Heart right ventricle (tissue), 16 donors: Measurements from ENCODE around the gene FHIT. TPM values are rescaled to one million over a fixed set of nuclear protein-coding genes. Genes with fewer than 3 reads are reported as not detected.

Experiments
- ATAC-seq, 8 donors: fragments of 200-7000 bp; cut with Tn5 transposase; one replicate each; pipeline ENCODE4 v1.9.1; 2020; ENCODE audit warnings: mild to moderate bottlenecking in 8 of 8, moderate library complexity in 8 of 8, moderate number of reproducible peaks in 1 of 8
- DNase-seq, 2 donors: peaks; one replicate each; pipeline ENCODE4 v3.0.0-alpha.2; 2020
- H3K27ac ChIP-seq, 10 donors: fragments of 200-600 bp; sonication (generic) in 2 of 10; one replicate each; pipeline versions ENCODE4 v1.5.0 to v1.8.0; 2020 to 2022; ENCODE audit warnings: mild to moderate bottlenecking in 3 of 10
- H3K27me3 ChIP-seq, 7 donors: fragments of 200-600 bp; one replicate each; pipeline ENCODE4 v1.8.0; 2021 to 2022; ENCODE audit warnings: mild to moderate bottlenecking in 2 of 7
- H3K36me3 ChIP-seq, 9 donors: fragments of 200-600 bp; sonication (generic) in 1 of 9; one replicate each; pipeline versions ENCODE4 v1.5.0 to v1.8.0; 2020 to 2022; ENCODE audit warnings: mild to moderate bottlenecking in 2 of 9
- H3K4me1 ChIP-seq, 9 donors: fragments of 200-600 bp; sonication (generic) in 1 of 9; one replicate each; pipeline versions ENCODE4 v1.5.0 to v1.8.0; 2020 to 2022; ENCODE audit warnings: mild to moderate bottlenecking in 4 of 9
- H3K4me3 ChIP-seq, 10 donors: fragments of 200-600 bp; sonication (generic) in 2 of 10; one replicate each; pipeline versions ENCODE4 v1.5.0 to v1.8.0; 2020 to 2022; ENCODE audit warnings: mild to moderate bottlenecking in 7 of 10, moderate library complexity in 2 of 10
- H3K9me3 ChIP-seq, 11 donors: fragments of 200-600 bp in 10 of 11; sonication (generic) in 2 of 11; one replicate each; pipeline versions ENCODE4 v1.5.0 to v1.8.0; 2013 to 2022; ENCODE audit warnings: mild to moderate bottlenecking in 2 of 11, control low read depth in 1 of 11, moderate library complexity in 1 of 11
- CTCF ChIP-seq, 9 donors: fragments of 200-600 bp; sonication (generic) in 2 of 9; IDR thresholded peaks; one replicate each; pipeline versions ENCODE4 v1.5.0 to v1.8.0; 2021 to 2022; ENCODE audit warnings: antibody characterized with exemption in 9 of 9, mild to moderate bottlenecking in 5 of 9, moderate library complexity in 1 of 9
- WGBS, 2 donors: extraction: QIAGEN DNeasy Blood & Tissue Kit; methylation state at CpG; one replicate each; pipeline ENCODE4 v1.1.7; 2013; ENCODE audit warnings: inconsistent platforms in 1 of 2; 5-methylcytosine and 5-hydroxymethylcytosine counted together
- intact Hi-C, 10 donors: fragments of 100-400 bp; cut with DNase I; formaldehyde crosslinking; loops; one replicate each; pipeline versions ENCODE4 v1.11.1 to v1.14.2; 2022
- polyA plus RNA-seq, 2 donors: library from polyadenylated mRNA; stranded (reverse); fragments of 200-250 nt; gene quantifications; one replicate each; pipeline ENCODE4 v1.2.3, GENCODE V29; 2013
- total RNA-seq, 10 donors: library from RNA; stranded (reverse); fragmentation: NEBNext Ultra II Directional in 3 of 10; extraction: Animal tissue kit (Norgen Biotek cat#: 25700) in 3 of 10; gene quantifications; one replicate each; pipeline versions ENCODE4 v1.2.1 to v1.2.4, GENCODE V29; 2021 to 2023
- donor health status: Arrhythmogenic right ventricular cardiomyopathy.
- donor health status: ischemic (EF 13 %, LVEDD 7.1; RV severe dilation, severe dysfunction).
- donor health status: healthy with polysubstance abuse.
- donor health status: DM: no; HTN: yes; CAD: no.
- donor health status: DM: no; HTN: no; CAD: no.
- donor health status: ischemic (EF 25% LVEDD 6.9; RV normal size, moderate dysfunction).
- donor health status: ischemic (EF 25% LVEDD 5.7; RV mildly dilated, moderate dysfunction).
- donor health status: healthy.
- donor health status: DM: yes; HTN: yes; CAD: no.
- donor health status: Ischemic cardiomyopathy.
- donor health status: ischemic (EF 35%, LVEDD 5.7; RV mildly dilated, moderate dysfunction).
- donor health status: nonischemic (EF 11% LVEDD 7.7; RV severe dilation, severe dysfunction).
- donor health status: DM: yes; HTN: yes; CAD: no.
- donor health status: PGD.
- donor health status: ischemic (EF 29% LVEDD 5.4; RV normal size, mild dysfunction).
- donor health status: nonischemic (EF 23%, LVEDD 6.1; RV moderate dilation, normal function).

The FHIT gene
- total and polyA plus RNA-seq, 12 donors = 4.7 to 25.5 (median 18.3) TPM

GRCh38 chr3:60703956-60704736 lies 547.1 kb downstream of the FHIT start:
- no peaks in the 10 kb centered on the region for H3K36me3 ChIP-seq
- intact Hi-C loops = no loop called here
- ATAC-seq = no peak
- no peak for TF ChIP-seq CTCF (IDR thresholded peaks at IDR 0.05)
- H3K9me3 ChIP-seq = peaks cover 0 to 14% (median 0%) of the 10 kb centered on the region in 11 donors
- H3K4me1 ChIP-seq = no peaks in the 10 kb centered on the region
- H3K4me3 ChIP-seq = no peak overlapping the region
- DNase-seq = no peak
- no peak overlapping the region for H3K27ac ChIP-seq
- WGBS, 2 donors = 72 to 82% methylated on average over 3 of the region's 3 CpGs
- no peaks in the 10 kb centered on the region for H3K27me3 ChIP-seq

- no peak for TF ChIP-seq CTCF (IDR thresholded peaks at IDR 0.05)
- Histone ChIP-seq H3K9me3 (peaks cover 0 to 14% (median 0%) of the 10 kb centered on the region in 11 donors), H3K27ac (no peak overlapping the region), H3K4me1 (peaks cover 0 to 4% (median 0%) of the 10 kb centered on the region in 9 donors), H3K36me3 (no peaks in the 10 kb centered on the region), H3K4me3 (no peak overlapping the region), H3K27me3 (no peaks in the 10 kb centered on the region)
- ATAC-seq (no peak), DNase-seq (no peak)
- WGBS, 2 donors = 78 to 84% methylated on average over 3 of the region's 3 CpGs
- intact Hi-C loops = no loop called here
Measured at GRCh38 chr3:60703008-60703407, 548.2 kb downstream of the FHIT start.

- Histone ChIP-seq H3K4me1 (peaks cover 0 to 7% (median 0%) of the 10 kb centered on the region in 9 donors), H3K27me3 (no peaks in the 10 kb centered on the region), H3K36me3 (no peaks in the 10 kb centered on the region), H3K9me3 (peaks cover 0 to 5% (median 0%) of the 10 kb centered on the region in 11 donors), H3K27ac (no peak overlapping the region), H3K4me3 (no peak overlapping the region)
- no peak for ATAC-seq
- intact Hi-C loops = no loop called here
- DNase-seq = no peak
- TF ChIP-seq CTCF (IDR thresholded peaks at IDR 0.05) = no peak
- 62% methylated on average over 3 of the region's 3 CpGs for WGBS, 2 donors
Measured at GRCh38 chr3:60698117-60698516, 553.1 kb downstream of the FHIT start.

- no peak overlapping the region for H3K27ac ChIP-seq
- peaks cover 0 to 7% (median 0%) of the 10 kb centered on the region in 9 donors for H3K4me1 ChIP-seq
- H3K9me3 ChIP-seq = peaks cover 0 to 6% (median 0%) of the 10 kb centered on the region in 11 donors
- TF ChIP-seq CTCF (IDR thresholded peaks at IDR 0.05) = no peak
- intact Hi-C loops = no loop called here
- DNase-seq (no peak), ATAC-seq (no peak)
- H3K4me3 ChIP-seq = no peak overlapping the region
- no peaks in the 10 kb centered on the region for H3K36me3 ChIP-seq
- H3K27me3 ChIP-seq = no peaks in the 10 kb centered on the region
Measured at GRCh38 chr3:60697132-60697531, 554.1 kb downstream of the FHIT start.
